SU-DHL-6 (cell line): ENCODE results near the gene NPIPB5.
"Not testable (repeated sequence)": the region's sequence is repeated elsewhere in the genome, so short reads cannot be mapped to it uniquely, and the experiment has no call there.

Experiments used
- CTCF ChIP-seq: fragments of 200-600 bp; sonication (generic); IDR thresholded peaks from one replicate; pipeline ENCODE4 v1.5.1; 2017; ENCODE audit warnings: antibody characterized with exemption, mild to moderate bottlenecking, low read length, moderate library complexity; ENCODE audit not compliant: insufficient read depth, poor library complexity, severe bottlenecking
- EZH2phosphoT487 ChIP-seq: fragments of 200-600 bp; sonication (generic), shearing (Covaris generic); conservative IDR thresholded peaks from 2 replicates; pipeline ENCODE4 v1.6.1; 2018; ENCODE audit warnings: mild to moderate bottlenecking, antibody characterized with exemption, low read length, moderate library complexity, mixed read lengths

DNA sequence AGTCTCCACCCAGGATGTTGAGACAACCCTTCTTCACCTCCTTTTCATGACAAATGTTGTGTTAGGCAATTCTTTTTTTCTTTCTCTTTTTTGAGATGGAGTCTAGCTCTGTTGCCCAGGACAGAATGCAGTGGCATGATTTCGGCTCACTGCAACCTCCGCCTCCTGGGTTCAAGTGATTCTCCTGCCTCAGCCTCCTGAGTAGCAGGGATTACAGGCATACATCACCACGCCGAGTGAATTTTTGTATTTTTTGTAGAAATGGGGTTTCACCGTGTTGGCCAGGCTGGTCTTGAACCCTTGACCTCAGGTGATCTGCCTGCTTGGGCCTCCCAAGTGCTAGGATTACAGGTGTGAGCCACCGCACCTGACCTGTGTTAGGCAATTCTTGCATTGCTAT is 39.2 kb downstream of the NPIPB5 start:
- not testable (repeated sequence) for TF ChIP-seq CTCF, EZH2phosphoT487
